ENCODE data around the gene SLC66A3.
"Not testable (repeated sequence)": the region's sequence is repeated elsewhere in the genome, so short reads cannot be mapped to it uniquely, and the experiment has no call there.

Gene SLC66A3

GRCh38 chr2:11165046-11165445 is 9.8 kb downstream of the SLC66A3 start:
- not testable (repeated sequence) for H3K27me3 Mint-ChIP-seq (ENCODE audit: low read depth); H3K4me3 Mint-ChIP-seq; H3K27ac Mint-ChIP-seq; H3K36me3 Mint-ChIP-seq (ENCODE audit: low read depth); H3K9me3 Mint-ChIP-seq
- H3K4me1 Mint-ChIP-seq (ENCODE audit: low read depth) = peaks cover 11% of the 10 kb centered on the region

DNA sequence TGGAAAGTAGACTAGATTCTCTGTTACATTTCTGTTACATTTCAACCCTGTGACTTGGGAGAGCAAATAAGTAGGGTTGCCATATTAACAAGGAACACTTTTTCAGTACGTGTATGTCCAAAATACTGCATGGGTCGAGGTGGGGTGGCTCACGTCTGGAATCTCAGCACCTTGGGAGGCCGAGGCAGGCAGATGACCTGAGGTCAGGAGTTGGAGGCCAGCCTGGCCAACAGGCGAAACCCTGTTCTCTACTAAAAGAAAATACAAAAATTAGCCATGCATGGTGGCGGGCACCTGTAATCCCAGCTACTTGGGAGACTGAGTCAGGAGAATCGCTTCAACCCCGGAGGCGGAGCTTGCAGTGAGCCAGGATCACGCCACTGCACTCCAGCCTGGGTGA is 11.2 kb downstream of the SLC66A3 start:
- H3K9me3 Mint-ChIP-seq = no peaks in the 10 kb centered on the region
- no peak overlapping the region for H3K27ac Mint-ChIP-seq
- H3K27me3 Mint-ChIP-seq (ENCODE audit: low read depth) = no peaks in the 10 kb centered on the region
- no peaks in the 10 kb centered on the region for H3K4me1 Mint-ChIP-seq (ENCODE audit: low read depth)
- no peaks in the 10 kb centered on the region for H3K36me3 Mint-ChIP-seq (ENCODE audit: low read depth)
- no peak overlapping the region for H3K4me3 Mint-ChIP-seq

GRCh38 chr2:11168488-11168887 is 13.2 kb downstream of the SLC66A3 start:
- no peaks in the 10 kb centered on the region for H3K27me3 Mint-ChIP-seq (ENCODE audit: low read depth)
- no peak overlapping the region for H3K4me3 Mint-ChIP-seq
- H3K9me3 Mint-ChIP-seq = no peaks in the 10 kb centered on the region
- no peaks in the 10 kb centered on the region for H3K4me1 Mint-ChIP-seq (ENCODE audit: low read depth)
- H3K36me3 Mint-ChIP-seq (ENCODE audit: low read depth) = no peaks in the 10 kb centered on the region
- no peak overlapping the region for H3K27ac Mint-ChIP-seq

- Mint-ChIP-seq H3K36me3 (ENCODE audit: low read depth) (no peaks in the 10 kb centered on the region), H3K9me3 (no peaks in the 10 kb centered on the region), H3K27ac (no peak overlapping the region), H3K27me3 (ENCODE audit: low read depth) (no peaks in the 10 kb centered on the region), H3K4me1 (ENCODE audit: low read depth) (no peaks in the 10 kb centered on the region), H3K4me3 (no peak overlapping the region)
Measured at GRCh38 chr2:11169333-11169732, 14.1 kb downstream of the SLC66A3 start.

DNA sequence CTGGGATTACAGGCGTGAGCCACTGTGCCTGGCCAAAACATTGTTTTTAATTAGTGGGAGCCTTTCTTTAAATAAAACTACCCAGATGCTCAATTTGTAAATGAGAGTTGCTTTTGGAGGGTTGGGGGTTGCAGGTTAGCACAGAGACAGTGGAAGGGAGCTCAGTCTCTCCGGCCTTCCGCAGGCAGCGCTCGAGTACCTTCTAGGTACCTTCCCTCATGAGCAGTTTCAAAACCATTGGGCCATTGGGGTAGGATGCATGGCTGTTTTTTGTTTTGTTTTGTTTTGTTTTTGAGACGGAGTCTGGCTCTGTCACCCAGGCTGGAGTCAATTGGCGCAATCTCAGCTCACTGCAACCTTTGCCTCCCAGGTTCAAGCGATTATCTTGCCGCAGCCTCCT is 19.0 kb downstream of the SLC66A3 start:
- no peak overlapping the region for H3K27ac Mint-ChIP-seq

GRCh38 chr2:11175293-11175795 is 20.1 kb downstream of the SLC66A3 start:
- Mint-ChIP-seq H3K4me3 (no peak overlapping the region), H3K27ac (no peak overlapping the region), H3K4me1 (ENCODE audit: low read depth) (peaks cover 10% of the 10 kb centered on the region), H3K36me3 (ENCODE audit: low read depth) (peaks cover 3% of the 10 kb centered on the region), H3K27me3 (ENCODE audit: low read depth) (no peaks in the 10 kb centered on the region), H3K9me3 (no peaks in the 10 kb centered on the region)

More for the DNA sequence above, 19.0 kb downstream of the SLC66A3 start:
- Mint-ChIP-seq H3K4me1 (ENCODE audit: low read depth) (peaks cover 10% of the 10 kb centered on the region), H3K9me3 (no peaks in the 10 kb centered on the region), H3K4me3 (no peak overlapping the region), H3K36me3 (ENCODE audit: low read depth) (peaks cover 3% of the 10 kb centered on the region), H3K27me3 (ENCODE audit: low read depth) (no peaks in the 10 kb centered on the region)

DNA sequence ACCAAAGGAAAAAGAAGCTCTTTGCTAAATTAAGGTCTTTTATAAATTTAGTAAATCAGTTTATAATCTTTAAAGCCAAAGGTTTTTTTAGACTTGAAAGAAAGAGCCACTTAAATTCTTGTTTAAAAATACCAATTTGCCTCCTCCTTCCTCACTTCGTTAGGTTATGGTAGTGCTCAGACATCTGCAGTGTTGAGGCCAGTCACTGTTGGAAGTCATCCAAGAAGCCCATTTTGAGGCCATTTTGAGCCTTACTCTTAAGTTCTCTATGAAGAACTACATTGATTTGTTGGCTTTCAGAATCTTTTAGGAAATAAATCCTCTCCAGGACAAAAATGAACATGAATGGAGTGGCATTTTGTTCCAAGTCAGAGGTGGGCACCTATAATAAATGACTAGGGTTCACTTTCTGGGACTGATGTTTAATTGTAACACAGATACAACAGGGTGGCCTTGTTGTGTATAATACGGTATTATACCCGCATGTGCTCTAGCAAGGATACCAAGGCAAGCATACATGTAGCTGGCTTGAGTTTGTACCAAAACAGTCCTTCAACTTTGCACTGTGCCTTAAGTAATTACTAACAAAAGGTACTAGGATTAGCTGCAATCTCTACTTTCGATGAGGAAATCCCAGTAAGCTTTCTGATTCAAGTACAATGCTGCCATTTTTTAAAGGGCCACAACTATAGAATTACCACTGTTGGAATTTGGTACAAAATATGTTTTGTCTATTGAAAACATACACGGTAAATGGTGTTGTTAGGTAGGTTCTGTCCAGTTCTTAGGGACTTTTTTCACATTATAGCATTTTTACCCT is 22.8 kb downstream of the SLC66A3 start:
- Mint-ChIP-seq H3K27me3 (ENCODE audit: low read depth) (no peaks in the 10 kb centered on the region), H3K36me3 (ENCODE audit: low read depth) (peaks cover 5% of the 10 kb centered on the region), H3K4me1 (ENCODE audit: low read depth) (peaks cover 10% of the 10 kb centered on the region), H3K27ac (no peak overlapping the region), H3K4me3 (no peak overlapping the region), H3K9me3 (no peaks in the 10 kb centered on the region)

GRCh38 chr2:11179196-11179595 is 23.9 kb downstream of the SLC66A3 start:
- Mint-ChIP-seq H3K9me3 (no peaks in the 10 kb centered on the region), H3K36me3 (ENCODE audit: low read depth) (peaks cover 7% of the 10 kb centered on the region), H3K4me3 (no peak overlapping the region), H3K27me3 (ENCODE audit: low read depth) (no peaks in the 10 kb centered on the region), H3K4me1 (ENCODE audit: low read depth) (peaks cover 10% of the 10 kb centered on the region), H3K27ac (no peak overlapping the region)

DNA sequence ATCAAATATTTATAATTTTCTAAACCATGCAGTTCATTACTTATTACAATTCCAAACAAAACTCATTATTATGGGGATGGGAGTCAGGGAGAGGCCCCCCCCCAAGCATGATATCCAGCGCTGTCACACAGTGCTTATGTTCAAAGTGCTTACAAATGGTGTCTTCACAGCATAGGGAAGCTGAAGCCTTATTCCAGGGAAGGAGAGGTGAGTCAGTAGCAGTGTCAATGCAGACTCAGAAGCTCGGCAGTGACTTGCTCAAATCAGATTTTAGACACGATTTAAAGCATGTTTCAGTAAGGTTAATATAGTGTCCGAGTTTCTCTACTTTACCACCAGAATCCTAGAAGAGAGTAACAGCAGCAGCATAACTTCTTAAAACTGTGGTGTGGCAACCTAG is 24.6 kb downstream of the SLC66A3 start:
- Mint-ChIP-seq H3K27me3 (ENCODE audit: low read depth) (no peaks in the 10 kb centered on the region), H3K36me3 (ENCODE audit: low read depth) (peaks cover 8% of the 10 kb centered on the region), H3K4me3 (no peak overlapping the region), H3K9me3 (no peaks in the 10 kb centered on the region), H3K27ac (no peak overlapping the region), H3K4me1 (ENCODE audit: low read depth) (peaks cover 10% of the 10 kb centered on the region)

- H3K36me3 Mint-ChIP-seq (ENCODE audit: low read depth) = peaks cover 9% of the 10 kb centered on the region
- H3K9me3 Mint-ChIP-seq = no peaks in the 10 kb centered on the region
- H3K27ac Mint-ChIP-seq = no peak overlapping the region
- no peaks in the 10 kb centered on the region for H3K27me3 Mint-ChIP-seq (ENCODE audit: low read depth)
- H3K4me3 Mint-ChIP-seq = no peak overlapping the region
- peaks cover 2% of the 10 kb centered on the region for H3K4me1 Mint-ChIP-seq (ENCODE audit: low read depth)
Measured at GRCh38 chr2:11180653-11181052, 25.4 kb downstream of the SLC66A3 start.

GRCh38 chr2:11182951-11183350 is 27.7 kb downstream of the SLC66A3 start:
- H3K4me3 Mint-ChIP-seq = no peak overlapping the region
- no peaks in the 10 kb centered on the region for H3K4me1 Mint-ChIP-seq (ENCODE audit: low read depth)
- no peaks in the 10 kb centered on the region for H3K9me3 Mint-ChIP-seq
- no peak overlapping the region for H3K27ac Mint-ChIP-seq
- no peaks in the 10 kb centered on the region for H3K27me3 Mint-ChIP-seq (ENCODE audit: low read depth)
- peaks cover 8% of the 10 kb centered on the region for H3K36me3 Mint-ChIP-seq (ENCODE audit: low read depth)

- Mint-ChIP-seq H3K4me3 (no peak overlapping the region), H3K27me3 (ENCODE audit: low read depth) (no peaks in the 10 kb centered on the region), H3K9me3 (no peaks in the 10 kb centered on the region), H3K4me1 (ENCODE audit: low read depth) (no peaks in the 10 kb centered on the region), H3K36me3 (ENCODE audit: low read depth) (peaks cover 6% of the 10 kb centered on the region), H3K27ac (no peak overlapping the region)
Measured at GRCh38 chr2:11186145-11186544, 30.9 kb downstream of the SLC66A3 start.

DNA sequence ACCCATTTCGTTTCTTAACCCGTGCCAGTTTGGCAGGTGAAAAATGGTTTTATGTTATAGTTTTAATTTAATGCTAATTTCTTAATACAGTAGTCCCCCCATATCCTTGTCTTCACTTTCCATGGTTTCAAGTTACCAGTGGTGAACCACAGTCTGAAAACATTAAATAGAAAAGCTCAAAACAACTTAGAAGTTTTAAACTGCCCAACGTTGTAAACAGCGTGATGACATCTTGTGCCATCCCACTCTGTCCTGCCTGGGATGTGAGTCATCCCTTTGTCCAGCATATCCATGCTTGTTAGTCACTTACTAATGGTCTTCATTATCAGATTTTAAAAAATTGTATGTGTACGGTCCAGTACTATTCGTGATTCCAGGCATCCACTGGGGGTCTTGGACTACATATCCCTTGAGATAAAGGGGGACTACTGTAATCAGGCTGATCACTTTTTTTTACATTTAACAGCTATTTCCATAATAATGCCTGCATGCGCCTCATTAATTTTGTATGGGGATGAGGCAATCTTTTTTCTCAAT is 31.9 kb downstream of the SLC66A3 start:
- Mint-ChIP-seq H3K36me3 (ENCODE audit: low read depth) (peaks cover 6% of the 10 kb centered on the region), H3K27me3 (ENCODE audit: low read depth) (no peaks in the 10 kb centered on the region), H3K4me3 (no peak overlapping the region), H3K27ac (no peak overlapping the region), H3K4me1 (ENCODE audit: low read depth) (no peaks in the 10 kb centered on the region), H3K9me3 (no peaks in the 10 kb centered on the region)

DNA sequence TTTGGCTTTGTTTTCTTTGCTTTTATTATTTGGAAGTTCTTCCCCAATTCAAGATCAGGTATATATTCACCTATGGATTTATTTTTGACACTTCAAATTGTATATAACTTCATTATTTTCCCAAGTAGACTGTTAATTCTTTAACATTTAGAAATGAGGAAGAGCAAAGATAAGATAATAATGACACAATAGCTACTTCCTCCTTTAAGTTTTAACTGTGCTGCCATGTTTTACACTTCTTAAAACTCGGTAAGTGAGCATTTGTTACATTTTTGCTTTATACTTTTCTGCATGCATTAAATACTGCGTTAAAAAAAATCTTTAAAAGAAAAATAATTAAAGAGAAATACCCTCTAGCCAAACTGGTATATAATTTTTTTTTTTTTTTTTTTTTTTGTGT is 32.5 kb downstream of the SLC66A3 start:
- Mint-ChIP-seq H3K9me3 (no peaks in the 10 kb centered on the region), H3K36me3 (ENCODE audit: low read depth) (peaks cover 6% of the 10 kb centered on the region)

DNA sequence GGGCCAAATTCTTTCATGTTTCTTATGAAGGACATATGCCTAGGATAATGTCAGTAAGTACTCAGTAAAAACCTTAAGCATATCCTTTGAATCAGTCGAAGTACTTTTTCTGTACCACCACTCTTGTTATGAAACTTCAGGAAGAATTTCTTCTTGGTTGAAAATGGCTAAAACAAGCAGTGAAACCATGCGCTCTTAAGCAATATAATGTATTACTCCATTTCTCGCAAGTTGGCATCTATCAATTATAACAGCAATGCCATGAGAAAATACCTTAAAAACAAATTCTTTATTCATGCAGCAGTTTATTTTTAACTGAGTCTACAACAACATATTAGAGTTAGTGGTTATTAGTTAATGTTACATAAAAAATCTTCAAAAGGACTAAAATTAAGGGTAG is 41.0 kb downstream of the SLC66A3 start:
- H3K9me3 Mint-ChIP-seq = no peaks in the 10 kb centered on the region
- peaks cover 14% of the 10 kb centered on the region for H3K36me3 Mint-ChIP-seq (ENCODE audit: low read depth)
- no peak overlapping the region for H3K27ac Mint-ChIP-seq
- no peaks in the 10 kb centered on the region for H3K4me1 Mint-ChIP-seq (ENCODE audit: low read depth)
- H3K27me3 Mint-ChIP-seq (ENCODE audit: low read depth) = no peaks in the 10 kb centered on the region
- no peak overlapping the region for H3K4me3 Mint-ChIP-seq

More for the DNA sequence above, 32.5 kb downstream of the SLC66A3 start:
- Mint-ChIP-seq H3K27me3 (ENCODE audit: low read depth) (no peaks in the 10 kb centered on the region), H3K27ac (no peak overlapping the region), H3K4me1 (ENCODE audit: low read depth) (no peaks in the 10 kb centered on the region), H3K4me3 (no peak overlapping the region)

All from T-helper 1 cell treated with Interleukin-12 subunit alpha and Interleukin-12 subunit beta and Interleukin-4 antibody, amounts not matched to agents 30 μg/mL and 1 μg/mL, for 36 hours (primary cell).